CD4-positive, alpha-beta T cell treated with Interleukin-15 for 1 hour (primary cell): Measurements from ENCODE around the gene KRT82.
"Not testable (repeated sequence)": the region's sequence is repeated elsewhere in the genome, so short reads cannot be mapped to it uniquely, and the experiment has no call there.

Source experiments
- DNase-seq: peaks from one replicate; pipeline ENCODE4 v3.0.0-alpha.2; 2020

The KRT82 gene

GRCh38 chr12:52356762-52357580 is 49.2 kb downstream of the KRT82 start:
- DNase-seq, result no peak

- DNase-seq, result no peak
These were observed 49.9 kb downstream of the KRT82 start for GRCh38 chr12:52356031-52356761.

GRCh38 chr12:52355176-52355575 is 51.0 kb downstream of the KRT82 start:
- no peak for DNase-seq

- DNase-seq, result no peak
These were observed 51.9 kb downstream of the KRT82 start for GRCh38 chr12:52354200-52354599.

- DNase-seq, result no peak
These were observed 52.4 kb downstream of the KRT82 start for GRCh38 chr12:52353766-52354165.

GRCh38 chr12:52352951-52353350 is 53.2 kb downstream of the KRT82 start:
- DNase-seq, result no peak

- peak; percentile 61 for DNase-seq
These were observed 54.7 kb downstream of the KRT82 start for GRCh38 chr12:52351196-52352059.

- no peak for DNase-seq
These were observed 55.3 kb downstream of the KRT82 start for GRCh38 chr12:52350786-52351185.

GRCh38 chr12:52350021-52350620 is 56.0 kb downstream of the KRT82 start:
- no peak for DNase-seq

GRCh38 chr12:52349196-52349595 is 56.9 kb downstream of the KRT82 start:
- no peak for DNase-seq

GRCh38 chr12:52347551-52348510 is 58.3 kb downstream of the KRT82 start:
- DNase-seq, result no peak

- no peak for DNase-seq
These were observed 59.1 kb downstream of the KRT82 start for GRCh38 chr12:52347016-52347415.

- no peak for DNase-seq
These were observed 59.5 kb downstream of the KRT82 start for GRCh38 chr12:52346593-52346992.

GRCh38 chr12:52345041-52345440 is 61.1 kb downstream of the KRT82 start:
- DNase-seq, result not testable (repeated sequence)

GRCh38 chr12:52344111-52344510 is 62.0 kb downstream of the KRT82 start:
- DNase-seq, result no peak
